CD14-positive monocyte (primary cell): ENCODE data around the gene ZCCHC17. TPM values are rescaled to one million over a fixed set of nuclear protein-coding genes. Genes with fewer than 3 reads are reported as not detected.

Experiments
- DNase-seq, 3 donors: peaks; one replicate each; pipeline ENCODE4 v3.0.0-alpha.2; 2011 to 2022
- H2AFZ ChIP-seq: 2 replicates; pipeline ENCODE4 v1.6.0; 2012; ENCODE audit warnings: mild to moderate bottlenecking, low read depth, low read length, inconsistent platforms; ENCODE audit not compliant: insufficient read depth, poor library complexity, severe bottlenecking
- H3K27ac ChIP-seq, 2 donors: 1 replicate in 1 of 2; 2 replicates in 1 of 2; pipeline ENCODE4 v1.5.1; 2012 to 2013; ENCODE audit warnings: low read length in 2 of 2, control low read depth in 1 of 2, inconsistent platforms in 1 of 2, low read depth in 1 of 2, mild to moderate bottlenecking in 1 of 2
- H3K27me3 ChIP-seq, 2 donors: one replicate each; pipeline versions ENCODE4 v1.6.0 to v1.6.1; 2011 to 2013; ENCODE audit warnings: low read length in 2 of 2; ENCODE audit not compliant: control insufficient read depth in 2 of 2, insufficient read depth in 2 of 2
- H3K36me3 ChIP-seq, 2 donors: replicated peaks in 1 of 2; 1 replicate in 1 of 2; 2 replicates in 1 of 2; pipeline versions ENCODE4 v1.5.1 to v1.6.1; 2012 to 2013; ENCODE audit warnings: low read length in 2 of 2, control low read depth in 1 of 2, inconsistent platforms in 1 of 2, mild to moderate bottlenecking in 1 of 2; ENCODE audit not compliant: insufficient read depth in 2 of 2, control insufficient read depth in 1 of 2
- H3K4me1 ChIP-seq, 2 donors: 1 replicate in 1 of 2; 2 replicates in 1 of 2; pipeline versions ENCODE4 v1.5.1 to v1.6.1; 2012 to 2013; ENCODE audit warnings: low read length in 2 of 2, control low read depth in 1 of 2, inconsistent platforms in 1 of 2, mild to moderate bottlenecking in 1 of 2, moderate library complexity in 1 of 2; ENCODE audit not compliant: insufficient read depth in 2 of 2, control insufficient read depth in 1 of 2
- H3K4me2 ChIP-seq: replicated peaks from 2 replicates; pipeline ENCODE3; 2012; ENCODE audit warnings: low read length, moderate library complexity, mild to moderate bottlenecking; ENCODE audit not compliant: poor library complexity, severe bottlenecking; ENCODE audit errors: extremely low read depth
- H3K4me3 ChIP-seq, 3 experiments: fragments of 200-600 bp in 1 of 3; sonication (generic) in 1 of 3; replicated peaks in 1 of 3; 1 replicate in 2 of 3; 2 replicates in 1 of 3; pipeline ENCODE4 v1.5.1; 2011 to 2013; ENCODE audit warnings: low read length in 3 of 3, mild to moderate bottlenecking in 3 of 3, control low read depth in 2 of 3, low read depth in 2 of 3, inconsistent platforms in 1 of 3, moderate library complexity in 1 of 3
- H3K79me2 ChIP-seq: 2 replicates; pipeline ENCODE4 v1.6.0; 2012; ENCODE audit warnings: mild to moderate bottlenecking, control low read depth, inconsistent platforms, low read length, moderate library complexity; ENCODE audit not compliant: insufficient read depth
- H3K9ac ChIP-seq: 2 replicates; pipeline ENCODE4 v1.6.0; 2017; ENCODE audit warnings: low read length, mild to moderate bottlenecking; ENCODE audit not compliant: insufficient read depth, poor library complexity, severe bottlenecking
- H3K9me3 ChIP-seq, 2 donors: replicated peaks in 1 of 2; 1 replicate in 1 of 2; 2 replicates in 1 of 2; pipeline versions ENCODE4 v1.5.1 to v1.6.1; 2012 to 2013; ENCODE audit warnings: low read length in 2 of 2, control low read depth in 1 of 2; ENCODE audit not compliant: control insufficient read depth in 1 of 2, insufficient read depth in 1 of 2
- H4K20me1 ChIP-seq: 2 replicates; pipeline ENCODE4 v1.6.0; 2012; ENCODE audit warnings: mild to moderate bottlenecking, low read length, control low read depth, moderate library complexity; ENCODE audit not compliant: insufficient read depth
- H3K27ac Mint-ChIP-seq, 7 donors: one replicate each; pipeline ENCODE4 v1.8.0; 2020; ENCODE audit warnings: mild to moderate bottlenecking in 7 of 7, mixed read lengths in 7 of 7, moderate library complexity in 6 of 7, inconsistent platforms in 2 of 7
- H3K27me3 Mint-ChIP-seq, 3 donors: one replicate each; pipeline ENCODE4 v1.8.0; 2021 to 2022; ENCODE audit warnings: low read depth in 3 of 3, mild to moderate bottlenecking in 3 of 3, mixed read lengths in 3 of 3, moderate library complexity in 3 of 3, inconsistent platforms in 1 of 3
- H3K36me3 Mint-ChIP-seq, 2 donors: one replicate each; pipeline ENCODE4 v1.8.0; 2020; ENCODE audit warnings: mixed read lengths in 2 of 2, inconsistent platforms in 1 of 2, mild to moderate bottlenecking in 1 of 2
- H3K4me1 Mint-ChIP-seq: one replicate; pipeline ENCODE4 v1.8.0; 2020; ENCODE audit warnings: mild to moderate bottlenecking, mixed read lengths
- H3K4me3 Mint-ChIP-seq, 2 donors: one replicate each; pipeline ENCODE4 v1.8.0; 2020; ENCODE audit warnings: mild to moderate bottlenecking in 2 of 2, mixed read lengths in 2 of 2, moderate library complexity in 1 of 2
- H3K9me3 Mint-ChIP-seq, 7 donors: one replicate each; pipeline ENCODE4 v1.8.0; 2020 to 2022; ENCODE audit warnings: mixed read lengths in 7 of 7, mild to moderate bottlenecking in 6 of 7, moderate library complexity in 6 of 7, inconsistent platforms in 2 of 7
- CTCF ChIP-seq: fragments of 200-600 bp; IDR thresholded peaks from one replicate; pipeline ENCODE4 v1.8.0; 2022; ENCODE audit warnings: antibody characterized with exemption, mild to moderate bottlenecking
- WGBS: methylation state at CpG from one replicate; pipeline ENCODE4 v1.1.5; 2013; ENCODE audit warnings: missing lambda C conversion rate; ENCODE audit not compliant: insufficient coverage; 5-methylcytosine and 5-hydroxymethylcytosine counted together
- intact Hi-C, 2 donors: fragments of 100-400 bp; cut with micrococcal nuclease; formaldehyde crosslinking; loops; one replicate each; pipeline versions ENCODE4 v1.15.0 to v1.15.1; 2023
- polyA plus RNA-seq, 3 donors: library from polyadenylated mRNA; depleted of rRNA in 1 of 3; unstranded in 2 of 3; stranded (reverse) in 1 of 3; fragments of 300-500 nt in 2 of 3; fragments of >200 nt in 1 of 3; fragmentation: Illumina TruSeq in 2 of 3; gene quantifications; 1 replicate in 2 of 3; 2 replicates in 1 of 3; pipeline ENCODE4 v1.2.3, GENCODE V29; 2012 to 2021

Gene ZCCHC17
- polyA plus RNA-seq, 3 donors = 17.0 to 32.3 (median 29.3) TPM

GRCh38 chr1:31327381-31327780 lies 30.5 kb downstream of the ZCCHC17 start:
- no peak for TF ChIP-seq CTCF
- no peak for DNase-seq
- Histone ChIP-seq H3K4me1 (no peaks in the 10 kb centered on the region), H3K27ac (no peak overlapping the region), H3K9me3 (no peaks in the 10 kb centered on the region), H3K9ac (no peak overlapping the region), H3K36me3 (peaks cover 13 to 17% of the 10 kb centered on the region in 2 donors), H2AFZ (no peak overlapping the region), H3K4me3 (no peak overlapping the region), H3K4me2 (no peak overlapping the region), H3K79me2 (no peaks in the 10 kb centered on the region), H3K27me3 (no peaks in the 10 kb centered on the region), H4K20me1 (no peaks in the 10 kb centered on the region)
- 80% methylated on average over 1 of the region's 3 CpGs for WGBS
- Mint-ChIP-seq H3K9me3 (peaks cover 0 to 2% (median 0%) of the 10 kb centered on the region in 7 donors), H3K4me3 (no peak overlapping the region), H3K27ac (no peak overlapping the region), H3K4me1 (no peaks in the 10 kb centered on the region), H3K27me3 (peaks cover 0 to 1% (median 0%) of the 10 kb centered on the region in 3 donors), H3K36me3 (peaks cover 17 to 37% of the 10 kb centered on the region in 2 donors)
- intact Hi-C loops = no loop called here

GRCh38 chr1:31335007-31335406 lies 38.2 kb downstream of the ZCCHC17 start:
- H3K9ac ChIP-seq = no peak overlapping the region
- no peaks in the 10 kb centered on the region for H3K79me2 ChIP-seq
- H3K27ac ChIP-seq = no peak overlapping the region
- peaks cover 3% of the 10 kb centered on the region for H4K20me1 ChIP-seq
- H3K9me3 Mint-ChIP-seq = peaks cover 0 to 2% (median 0%) of the 10 kb centered on the region in 7 donors
- peak; percentile 16 for TF ChIP-seq CTCF
- no peak overlapping the region for H3K27ac Mint-ChIP-seq
- no peaks in the 10 kb centered on the region for H3K9me3 ChIP-seq
- intact Hi-C loops = no loop called here
- peaks cover 38% of the 10 kb centered on the region in 2 donors for H3K36me3 Mint-ChIP-seq
- DNase-seq = no peak
- H3K27me3 ChIP-seq = no peaks in the 10 kb centered on the region
- no peak overlapping the region for H3K4me3 Mint-ChIP-seq
- no peak overlapping the region for H3K4me3 ChIP-seq
- H3K4me1 Mint-ChIP-seq = peaks cover 8% of the 10 kb centered on the region
- H3K4me2 ChIP-seq = no peak overlapping the region
- H3K4me1 ChIP-seq = no peaks in the 10 kb centered on the region
- peaks cover 0 to 2% (median 0%) of the 10 kb centered on the region in 3 donors for H3K27me3 Mint-ChIP-seq
- H2AFZ ChIP-seq = no peak overlapping the region
- peaks cover 14 to 32% of the 10 kb centered on the region in 2 donors for H3K36me3 ChIP-seq
